ENCODE data around the gene ADGRV1.

DNA sequence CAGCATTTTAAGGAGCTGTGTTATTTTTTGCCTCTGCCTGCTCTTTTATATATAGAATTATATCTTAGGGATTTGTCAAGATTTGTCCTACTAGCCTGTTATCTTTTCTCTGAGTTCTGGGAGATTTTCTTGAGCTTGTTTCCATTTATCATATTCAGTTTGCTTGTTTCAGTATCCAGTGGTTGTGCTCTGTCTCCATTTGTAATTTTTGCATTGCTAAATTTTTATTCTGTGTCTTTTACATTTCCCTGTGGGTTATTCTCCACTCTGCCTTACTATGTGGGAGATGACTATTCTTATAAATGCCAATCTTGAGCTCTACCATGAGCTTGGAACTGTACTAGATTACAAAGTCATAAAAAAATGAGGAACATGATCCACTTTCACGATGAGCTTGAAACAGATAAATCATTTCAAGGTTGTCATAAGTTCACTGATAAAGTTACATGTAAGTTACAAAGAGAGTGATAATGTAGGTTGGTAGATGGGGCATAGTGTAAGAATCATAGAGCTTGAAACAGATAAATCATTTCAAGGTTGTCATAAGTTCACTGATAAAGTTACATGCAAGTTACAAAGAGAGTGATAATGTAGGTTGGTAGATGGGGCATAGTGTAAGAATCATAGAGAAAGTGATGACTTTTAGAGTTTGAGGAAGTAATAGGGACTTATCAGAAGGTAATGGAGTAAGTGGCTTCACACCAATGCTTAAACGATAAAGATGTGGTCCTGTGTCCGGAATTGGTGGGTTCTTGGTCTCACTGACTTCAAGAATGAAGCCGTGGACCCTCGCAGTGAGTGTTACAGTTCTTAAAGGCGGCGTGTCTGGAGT lies 287.3 kb downstream of the ADGRV1 start:
- TF ChIP-seq, protein P1, sequence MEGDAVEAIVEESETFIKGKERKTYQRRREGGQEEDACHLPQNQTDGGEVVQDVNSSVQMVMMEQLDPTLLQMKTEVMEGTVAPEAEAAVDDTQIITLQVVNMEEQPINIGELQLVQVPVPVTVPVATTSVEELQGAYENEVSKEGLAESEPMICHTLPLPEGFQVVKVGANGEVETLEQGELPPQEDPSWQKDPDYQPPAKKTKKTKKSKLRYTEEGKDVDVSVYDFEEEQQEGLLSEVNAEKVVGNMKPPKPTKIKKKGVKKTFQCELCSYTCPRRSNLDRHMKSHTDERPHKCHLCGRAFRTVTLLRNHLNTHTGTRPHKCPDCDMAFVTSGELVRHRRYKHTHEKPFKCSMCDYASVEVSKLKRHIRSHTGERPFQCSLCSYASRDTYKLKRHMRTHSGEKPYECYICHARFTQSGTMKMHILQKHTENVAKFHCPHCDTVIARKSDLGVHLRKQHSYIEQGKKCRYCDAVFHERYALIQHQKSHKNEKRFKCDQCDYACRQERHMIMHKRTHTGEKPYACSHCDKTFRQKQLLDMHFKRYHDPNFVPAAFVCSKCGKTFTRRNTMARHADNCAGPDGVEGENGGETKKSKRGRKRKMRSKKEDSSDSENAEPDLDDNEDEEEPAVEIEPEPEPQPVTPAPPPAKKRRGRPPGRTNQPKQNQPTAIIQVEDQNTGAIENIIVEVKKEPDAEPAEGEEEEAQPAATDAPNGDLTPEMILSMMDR (IDR thresholded peaks at IDR 0.05; ENCODE audit: borderline replicate concordance, extremely low read depth, low read length, poor library complexity, severe bottlenecking): no peak
- no peak for TF ChIP-seq EZH2 (IDR thresholded peaks at IDR 0.05; ENCODE audit: borderline replicate concordance, low read depth, low read length, severe bottlenecking)

Measured in DND-41 (cell line).